Measurements from ENCODE around the gene KCTD20. TPM values are rescaled to one million over a fixed set of nuclear protein-coding genes. Genes with fewer than 3 reads are reported as not detected.

Gene KCTD20
- polyA plus RNA-seq, 2 donors = 16.6 to 18.5 TPM

- Histone ChIP-seq H3K27me3 (ENCODE audit: control insufficient read depth in 1 of 2, insufficient read depth in 2 of 2, low read length in 2 of 2) (no peaks in the 10 kb centered on the region), H3K4me3 (ENCODE audit: low read depth in 1 of 2, low read length in 2 of 2) (peak overlapping the region; percentile 56 to 75), H3K4me1 (ENCODE audit: control insufficient read depth in 2 of 2, insufficient read depth in 2 of 2, low read length in 1 of 2) (no peaks in the 10 kb centered on the region), H3K36me3 (ENCODE audit: control insufficient read depth in 2 of 2, insufficient read depth in 2 of 2, low read length in 1 of 2) (no peaks in the 10 kb centered on the region), H3K9me3 (ENCODE audit: control insufficient read depth in 2 of 2, insufficient read depth in 1 of 2, low read depth in 1 of 2, low read length in 1 of 2) (no peaks in the 10 kb centered on the region), H3K27ac (ENCODE audit: low read depth in 2 of 2, low read length in 1 of 2) (peak overlapping the region; percentile 88 to 95)
- 8 to 17% methylated on average over 4 of the region's 4 CpGs for WGBS, 2 donors
Measured at GRCh38 chr6:36422714-36423100, 20.1 kb upstream of the KCTD20 start.

GRCh38 chr6:36423101-36423824 is 19.5 kb upstream of the KCTD20 start:
- Histone ChIP-seq H3K27me3 (ENCODE audit: control insufficient read depth in 1 of 2, insufficient read depth in 2 of 2, low read length in 2 of 2) (no peaks in the 10 kb centered on the region), H3K27ac (ENCODE audit: low read depth in 2 of 2, low read length in 1 of 2) (peak overlapping the region; percentile 95 to 97), H3K4me1 (ENCODE audit: control insufficient read depth in 2 of 2, insufficient read depth in 2 of 2, low read length in 1 of 2) (no peaks in the 10 kb centered on the region), H3K9me3 (ENCODE audit: control insufficient read depth in 2 of 2, insufficient read depth in 1 of 2, low read depth in 1 of 2, low read length in 1 of 2) (no peaks in the 10 kb centered on the region), H3K4me3 (ENCODE audit: low read depth in 1 of 2, low read length in 2 of 2) (peak overlapping the region; percentile 56 to 75), H3K36me3 (ENCODE audit: control insufficient read depth in 2 of 2, insufficient read depth in 2 of 2, low read length in 1 of 2) (no peaks in the 10 kb centered on the region)
- WGBS, 2 donors = 0 to 1% methylated on average over 51 of the region's 51 CpGs

GRCh38 chr6:36426622-36427021 is 16.2 kb upstream of the KCTD20 start:
- WGBS, 2 donors = 89 to 93% methylated on average over 3 of the region's 3 CpGs
- no peaks in the 10 kb centered on the region for H3K36me3 ChIP-seq (ENCODE audit: control insufficient read depth in 2 of 2, insufficient read depth in 2 of 2, low read length in 1 of 2)
- H3K4me3 ChIP-seq (ENCODE audit: low read depth in 1 of 2, low read length in 2 of 2) = no peak overlapping the region
- no peaks in the 10 kb centered on the region for H3K27me3 ChIP-seq (ENCODE audit: control insufficient read depth in 1 of 2, insufficient read depth in 2 of 2, low read length in 2 of 2)
- H3K27ac ChIP-seq (ENCODE audit: low read depth in 2 of 2, low read length in 1 of 2) = no peak overlapping the region
- H3K9me3 ChIP-seq (ENCODE audit: control insufficient read depth in 2 of 2, insufficient read depth in 1 of 2, low read depth in 1 of 2, low read length in 1 of 2) = no peaks in the 10 kb centered on the region
- no peaks in the 10 kb centered on the region for H3K4me1 ChIP-seq (ENCODE audit: control insufficient read depth in 2 of 2, insufficient read depth in 2 of 2, low read length in 1 of 2)

GRCh38 chr6:36428911-36429310 is 13.9 kb upstream of the KCTD20 start:
- Histone ChIP-seq H3K36me3 (ENCODE audit: control insufficient read depth in 2 of 2, insufficient read depth in 2 of 2, low read length in 1 of 2) (no peaks in the 10 kb centered on the region), H3K4me3 (ENCODE audit: low read depth in 1 of 2, low read length in 2 of 2) (no peak overlapping the region)

GRCh38 chr6:36430351-36430750 is 12.4 kb upstream of the KCTD20 start:
- Histone ChIP-seq H3K4me3 (ENCODE audit: low read depth in 1 of 2, low read length in 2 of 2) (no peak overlapping the region), H3K36me3 (ENCODE audit: control insufficient read depth in 2 of 2, insufficient read depth in 2 of 2, low read length in 1 of 2) (no peaks in the 10 kb centered on the region), H3K9me3 (ENCODE audit: control insufficient read depth in 2 of 2, insufficient read depth in 1 of 2, low read depth in 1 of 2, low read length in 1 of 2) (no peaks in the 10 kb centered on the region), H3K27me3 (ENCODE audit: control insufficient read depth in 1 of 2, insufficient read depth in 2 of 2, low read length in 2 of 2) (no peaks in the 10 kb centered on the region), H3K27ac (ENCODE audit: low read depth in 2 of 2, low read length in 1 of 2) (no peak overlapping the region), H3K4me1 (ENCODE audit: control insufficient read depth in 2 of 2, insufficient read depth in 2 of 2, low read length in 1 of 2) (no peaks in the 10 kb centered on the region)
- WGBS, 2 donors = 80 to 84% methylated on average over 2 of the region's 2 CpGs

More at GRCh38 chr6:36428911-36429310, 13.9 kb upstream of the KCTD20 start:
- Histone ChIP-seq H3K27me3 (ENCODE audit: control insufficient read depth in 1 of 2, insufficient read depth in 2 of 2, low read length in 2 of 2) (no peaks in the 10 kb centered on the region), H3K27ac (ENCODE audit: low read depth in 2 of 2, low read length in 1 of 2) (no peak overlapping the region), H3K4me1 (ENCODE audit: control insufficient read depth in 2 of 2, insufficient read depth in 2 of 2, low read length in 1 of 2) (no peaks in the 10 kb centered on the region), H3K9me3 (ENCODE audit: control insufficient read depth in 2 of 2, insufficient read depth in 1 of 2, low read depth in 1 of 2, low read length in 1 of 2) (no peaks in the 10 kb centered on the region)
- WGBS, 2 donors = 70 to 99% methylated on average over 4 of the region's 4 CpGs

GRCh38 chr6:36431197-36431596 is 11.6 kb upstream of the KCTD20 start:
- 85 to 89% methylated on average over 4 of the region's 4 CpGs for WGBS, 2 donors
- no peak overlapping the region for H3K27ac ChIP-seq (ENCODE audit: low read depth in 2 of 2, low read length in 1 of 2)

GRCh38 chr6:36432151-36432671 is 10.6 kb upstream of the KCTD20 start:
- WGBS, 2 donors = 85 to 91% methylated on average over 4 of the region's 4 CpGs
- no peak overlapping the region for H3K27ac ChIP-seq (ENCODE audit: low read depth in 2 of 2, low read length in 1 of 2)
- H3K27me3 ChIP-seq (ENCODE audit: control insufficient read depth in 1 of 2, insufficient read depth in 2 of 2, low read length in 2 of 2) = no peaks in the 10 kb centered on the region
- no peaks in the 10 kb centered on the region for H3K4me1 ChIP-seq (ENCODE audit: control insufficient read depth in 2 of 2, insufficient read depth in 2 of 2, low read length in 1 of 2)
- H3K36me3 ChIP-seq (ENCODE audit: control insufficient read depth in 2 of 2, insufficient read depth in 2 of 2, low read length in 1 of 2) = no peaks in the 10 kb centered on the region
- no peaks in the 10 kb centered on the region for H3K9me3 ChIP-seq (ENCODE audit: control insufficient read depth in 2 of 2, insufficient read depth in 1 of 2, low read depth in 1 of 2, low read length in 1 of 2)
- H3K4me3 ChIP-seq (ENCODE audit: low read depth in 1 of 2, low read length in 2 of 2) = no peak overlapping the region

More at GRCh38 chr6:36431197-36431596, 11.6 kb upstream of the KCTD20 start:
- no peaks in the 10 kb centered on the region for H3K4me1 ChIP-seq (ENCODE audit: control insufficient read depth in 2 of 2, insufficient read depth in 2 of 2, low read length in 1 of 2)
- no peaks in the 10 kb centered on the region for H3K9me3 ChIP-seq (ENCODE audit: control insufficient read depth in 2 of 2, insufficient read depth in 1 of 2, low read depth in 1 of 2, low read length in 1 of 2)
- no peak overlapping the region for H3K4me3 ChIP-seq (ENCODE audit: low read depth in 1 of 2, low read length in 2 of 2)
- no peaks in the 10 kb centered on the region for H3K36me3 ChIP-seq (ENCODE audit: control insufficient read depth in 2 of 2, insufficient read depth in 2 of 2, low read length in 1 of 2)
- no peaks in the 10 kb centered on the region for H3K27me3 ChIP-seq (ENCODE audit: control insufficient read depth in 1 of 2, insufficient read depth in 2 of 2, low read length in 2 of 2)

- 95 to 97% methylated on average over 1 of the region's 1 CpG for WGBS, 2 donors
- no peaks in the 10 kb centered on the region for H3K9me3 ChIP-seq (ENCODE audit: control insufficient read depth in 2 of 2, insufficient read depth in 1 of 2, low read depth in 1 of 2, low read length in 1 of 2)
Measured at GRCh38 chr6:36436466-36436865, 6.3 kb upstream of the KCTD20 start.

GRCh38 chr6:36441307-36441894 is 1.4 kb upstream of the KCTD20 start:
- Histone ChIP-seq H3K4me1 (ENCODE audit: control insufficient read depth in 2 of 2, insufficient read depth in 2 of 2, low read length in 1 of 2) (no peaks in the 10 kb centered on the region), H3K36me3 (ENCODE audit: control insufficient read depth in 2 of 2, insufficient read depth in 2 of 2, low read length in 1 of 2) (no peaks in the 10 kb centered on the region), H3K4me3 (ENCODE audit: low read depth in 1 of 2, low read length in 2 of 2) (no peak overlapping the region), H3K9me3 (ENCODE audit: control insufficient read depth in 2 of 2, insufficient read depth in 1 of 2, low read depth in 1 of 2, low read length in 1 of 2) (no peaks in the 10 kb centered on the region), H3K27me3 (ENCODE audit: control insufficient read depth in 1 of 2, insufficient read depth in 2 of 2, low read length in 2 of 2) (no peaks in the 10 kb centered on the region), H3K27ac (ENCODE audit: low read depth in 2 of 2, low read length in 1 of 2) (peak overlapping the region; percentile 55 to 89)
- whole genome bisulfite sequencing, 2 donors = 20 to 21% methylated on average over 8 of the region's 8 CpGs

More at GRCh38 chr6:36436466-36436865, 6.3 kb upstream of the KCTD20 start:
- no peaks in the 10 kb centered on the region for H3K27me3 ChIP-seq (ENCODE audit: control insufficient read depth in 1 of 2, insufficient read depth in 2 of 2, low read length in 2 of 2)
- H3K36me3 ChIP-seq (ENCODE audit: control insufficient read depth in 2 of 2, insufficient read depth in 2 of 2, low read length in 1 of 2) = no peaks in the 10 kb centered on the region
- H3K27ac ChIP-seq (ENCODE audit: low read depth in 2 of 2, low read length in 1 of 2) = no peak overlapping the region
- H3K4me1 ChIP-seq (ENCODE audit: control insufficient read depth in 2 of 2, insufficient read depth in 2 of 2, low read length in 1 of 2) = no peaks in the 10 kb centered on the region
- no peak overlapping the region for H3K4me3 ChIP-seq (ENCODE audit: low read depth in 1 of 2, low read length in 2 of 2)

Measured in esophagus (tissue), 2 donors.